Right kidney (tissue), 1 donor: ENCODE measurements around the gene ARHGAP30.

Experiments used
- DNase-seq: peaks from one replicate; pipeline ENCODE4 v3.0.0-alpha.2; 2016

The ARHGAP30 gene

GRCh38 chr1:161009602-161010211 is 60.0 kb downstream of the ARHGAP30 start:
- DNase-seq: no peak

- DNase-seq: no peak
Observed at GRCh38 chr1:161008869-161009510, 60.7 kb downstream of the ARHGAP30 start.

DNA sequence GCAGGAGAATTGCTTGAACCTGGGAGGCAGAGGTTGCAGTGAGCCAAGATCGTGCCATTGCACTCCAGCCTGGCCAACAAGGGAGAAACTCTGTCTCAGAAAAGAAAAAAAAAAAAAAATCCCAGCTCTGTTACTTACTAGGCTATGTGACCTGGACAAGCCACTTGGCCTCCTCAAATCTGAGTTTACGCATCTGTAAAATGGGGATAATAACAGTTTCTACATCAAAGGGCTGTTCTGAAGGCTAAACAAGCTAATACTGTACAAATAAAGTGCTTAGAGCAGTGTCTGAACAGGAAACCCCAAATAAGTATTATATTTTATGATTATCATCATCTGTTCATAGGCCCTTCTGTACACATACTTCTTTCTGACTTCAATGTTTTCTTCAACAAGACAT is 62.3 kb downstream of the ARHGAP30 start:
- no peak for DNase-seq

GRCh38 chr1:161006563-161006962 is 63.1 kb downstream of the ARHGAP30 start:
- no peak for DNase-seq

DNA sequence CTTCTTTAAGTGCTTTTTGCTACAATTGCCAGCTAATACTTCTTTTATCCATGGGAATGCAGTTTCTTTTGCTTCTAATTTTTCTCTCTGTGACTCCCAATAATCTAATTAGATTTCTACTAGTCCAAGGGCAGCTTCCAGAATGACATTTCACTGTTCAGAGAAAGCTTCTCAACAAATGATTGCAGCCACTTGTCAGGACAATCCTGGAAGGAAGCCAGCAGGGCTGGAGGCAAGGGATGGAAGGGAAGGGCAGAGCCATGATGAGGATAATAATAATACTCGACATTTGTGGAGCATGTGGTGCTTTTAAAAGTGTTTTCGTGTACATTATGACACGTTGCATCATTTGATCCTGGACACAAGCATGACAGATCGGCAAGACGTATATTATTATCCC is 68.2 kb downstream of the ARHGAP30 start:
- DNase-seq: no peak

GRCh38 chr1:161000736-161001480 is 68.8 kb downstream of the ARHGAP30 start:
- DNase-seq: no peak

- no peak for DNase-seq
Observed at GRCh38 chr1:160999376-160999775, 70.3 kb downstream of the ARHGAP30 start.

GRCh38 chr1:160997323-160998038 is 72.2 kb downstream of the ARHGAP30 start:
- DNase-seq: no peak
